IMR-90 (cell line): ENCODE measurements around the gene FCHSD2. TPM values are rescaled to one million over a fixed set of nuclear protein-coding genes. Genes with fewer than 3 reads are reported as not detected.

Experiments used
- ATAC-seq: fragments of 200-7000 bp; cut with Tn5 transposase; 2 replicates; pipeline ENCODE4 v1.9.1; 2020; ENCODE audit warnings: low read depth, mild to moderate bottlenecking, moderate library complexity
- BruUV-seq: library from RNA; stranded (reverse); fragments of 400-500 nt; replicated peaks from 2 replicates; lab custom pipeline; 2021; lab: Mats Ljungman, UMichigan
- CTCF ChIA-PET: fragments of 300-600 bp; formaldehyde crosslinking; extraction: SDS; loops from one replicate; lab custom pipeline; 2021; ENCODE audit warnings: antibody characterized with exemption; lab: Yijun Ruan, JAX
- POLR2A ChIA-PET: fragments of 300-600 bp; sonication (Branson Sonifier 250); formaldehyde crosslinking; loops from one replicate; lab custom pipeline; 2022; ENCODE audit warnings: antibody characterized with exemption; ENCODE audit not compliant: unreplicated experiment; lab: Charles Lee
- DNase-seq: peaks from one replicate; pipeline ENCODE4 v3.0.0; 2013
- H2AFZ ChIP-seq: replicated peaks from 2 replicates; pipeline ENCODE3; 2013; ENCODE audit warnings: low read length, mild to moderate bottlenecking; ENCODE audit not compliant: poor library complexity
- H2AK5ac ChIP-seq: 2 replicates; pipeline ENCODE4 v1.6.1; 2013; ENCODE audit warnings: low read depth, low read length, inconsistent platforms
- H2AK9ac ChIP-seq: replicated peaks from 2 replicates; pipeline ENCODE3; 2013; ENCODE audit warnings: mild to moderate bottlenecking, low read depth, low read length, moderate library complexity; ENCODE audit not compliant: poor library complexity
- H2BK120ac ChIP-seq: 2 replicates; pipeline ENCODE4 v1.6.1; 2013; ENCODE audit warnings: low read depth, low read length, inconsistent platforms
- H2BK15ac ChIP-seq: 3 replicates; pipeline ENCODE4 v1.6.1; 2013; ENCODE audit warnings: low read depth, low read length, inconsistent platforms
- H2BK20ac ChIP-seq: 2 replicates; pipeline ENCODE4 v1.6.1; 2013; ENCODE audit warnings: low read depth, mild to moderate bottlenecking, inconsistent platforms, low read length, moderate library complexity
- H2BK5ac ChIP-seq: 2 replicates; pipeline ENCODE4 v1.6.1; 2013; ENCODE audit warnings: mild to moderate bottlenecking, low read depth, low read length, inconsistent platforms; ENCODE audit not compliant: poor library complexity, severe bottlenecking
- H3K14ac ChIP-seq: replicated peaks from 2 replicates; pipeline ENCODE4 v1.6.1; 2013; ENCODE audit warnings: low read depth, low read length, inconsistent platforms
- H3K18ac ChIP-seq: 2 replicates; pipeline ENCODE4 v1.6.1; 2013; ENCODE audit warnings: low read depth, low read length, control low read depth
- H3K23ac ChIP-seq: 2 replicates; pipeline ENCODE4 v1.6.1; 2013; ENCODE audit warnings: low read depth, low read length, inconsistent platforms
- H3K27ac ChIP-seq: 2 replicates; pipeline ENCODE4 v1.5.1; 2013; ENCODE audit warnings: mild to moderate bottlenecking, control low read depth, low read length; ENCODE audit not compliant: insufficient read depth
- H3K27me3 ChIP-seq: 2 replicates; pipeline ENCODE4 v1.6.1; 2013; ENCODE audit warnings: low read length; ENCODE audit not compliant: control insufficient read depth, insufficient read depth
- H3K36me3 ChIP-seq: 2 replicates; pipeline ENCODE4 v1.6.1; 2013; ENCODE audit warnings: low read length, mixed read lengths; ENCODE audit not compliant: control insufficient read depth, insufficient read depth
- H3K4ac ChIP-seq: 2 replicates; pipeline ENCODE4 v1.6.1; 2013; ENCODE audit warnings: low read depth, low read length, inconsistent platforms
- H3K4me1 ChIP-seq: 2 replicates; pipeline ENCODE4 v1.6.1; 2013; ENCODE audit warnings: low read length, mixed read lengths; ENCODE audit not compliant: control insufficient read depth, insufficient read depth
- H3K4me2 ChIP-seq: 2 replicates; pipeline ENCODE4 v1.6.1; 2013; ENCODE audit warnings: low read depth, mild to moderate bottlenecking, control low read depth, low read length, moderate library complexity
- H3K4me3 ChIP-seq: 2 replicates; pipeline ENCODE4 v1.5.1; 2013; ENCODE audit warnings: low read depth, mild to moderate bottlenecking, control low read depth, low read length, moderate library complexity; ENCODE audit not compliant: insufficient read depth
- H3K56ac ChIP-seq: 2 replicates; pipeline ENCODE4 v1.6.1; 2013; ENCODE audit warnings: low read length, inconsistent platforms; ENCODE audit not compliant: insufficient read depth; ENCODE audit errors: extremely low read depth
- H3K79me1 ChIP-seq, 2 experiments: 2 replicates each; pipeline ENCODE4 v1.6.1; 2013; ENCODE audit warnings: low read length in 2 of 2, inconsistent platforms in 1 of 2, low read depth in 1 of 2
- H3K9ac ChIP-seq: 2 replicates; pipeline ENCODE4 v1.6.1; 2013; ENCODE audit warnings: low read depth, low read length, control low read depth
- H3K9me1 ChIP-seq: 2 replicates; pipeline ENCODE4 v1.6.1; 2013; ENCODE audit warnings: low read length, inconsistent platforms; ENCODE audit not compliant: insufficient read depth
- H3K9me3 ChIP-seq: 2 replicates; pipeline ENCODE4 v1.6.1; 2013; ENCODE audit warnings: low read length; ENCODE audit not compliant: control insufficient read depth, insufficient read depth
- H4K20me1 ChIP-seq: 2 replicates; pipeline ENCODE4 v1.6.1; 2013; ENCODE audit warnings: low read length, inconsistent platforms; ENCODE audit not compliant: insufficient read depth
- H4K5ac ChIP-seq: 2 replicates; pipeline ENCODE4 v1.6.1; 2013; ENCODE audit warnings: mild to moderate bottlenecking, low read depth, low read length, control low read depth
- H4K8ac ChIP-seq, 2 experiments: 2 replicates each; pipeline ENCODE4 v1.6.1; 2013; ENCODE audit warnings: low read depth in 2 of 2, low read length in 2 of 2, control low read depth in 1 of 2, inconsistent platforms in 1 of 2
- H4K91ac ChIP-seq: 2 replicates; pipeline ENCODE4 v1.6.1; 2013; ENCODE audit warnings: low read depth, low read length, inconsistent platforms; ENCODE audit not compliant: insufficient read depth
- BHLHE40 ChIP-seq: fragments of 150-350 bp; IDR thresholded peaks from 2 replicates; pipeline ENCODE4 v1.6.1; 2016; ENCODE audit warnings: mild to moderate bottlenecking, low read depth, low read length
- CEBPB ChIP-seq: IDR thresholded peaks from 2 replicates; pipeline ENCODE4 v1.6.1; 2012; ENCODE audit warnings: low read depth, low read length, improper control_type of control experiment
- FOS ChIP-seq: fragments of 150-350 bp; IDR thresholded peaks from 2 replicates; pipeline ENCODE4 v1.6.1; 2016; ENCODE audit warnings: low read depth, low read length
- MAZ ChIP-seq: IDR thresholded peaks from 2 replicates; pipeline ENCODE4 v1.6.1; 2012; ENCODE audit warnings: low read depth, mild to moderate bottlenecking, low read length, improper control_type of control experiment, moderate library complexity, borderline replicate concordance
- RCOR1 ChIP-seq: IDR thresholded peaks from 2 replicates; pipeline ENCODE4 v1.6.1; 2012; ENCODE audit warnings: mild to moderate bottlenecking, low read length, improper control_type of control experiment; ENCODE audit not compliant: insufficient replicate concordance
- WGBS, 2 experiments: methylation state at CpG; one replicate each; pipeline versions ENCODE4 v1.1.5 to v1.1.7; 2013; ENCODE audit warnings: missing lambda C conversion rate in 2 of 2; ENCODE audit not compliant: insufficient read length in 1 of 2; ENCODE audit errors: extremely low coverage in 2 of 2; 5-methylcytosine and 5-hydroxymethylcytosine counted together
- dilution Hi-C: fragments of 300-500 bp; cut with HindIII; formaldehyde crosslinking; loops from one replicate; pipeline ENCODE4 v1.14.3; 2018; ENCODE audit warnings: low sequenced_read_pairs; ENCODE audit not compliant: unreplicated experiment
- in situ Hi-C: fragments of 300-500 bp; cut with MboI; formaldehyde crosslinking; loops from 3 replicates; pipeline ENCODE4 v1.14.3; 2019; ENCODE audit warnings: low sequenced_read_pairs, inconsistent platforms, mixed read lengths
- intact Hi-C: fragments of 100-400 bp; cut with micrococcal nuclease; formaldehyde crosslinking; loops from 2 replicates; pipeline ENCODE4 v1.10.0; 2022
- polyA plus RNA-seq, 3 experiments: library from polyadenylated mRNA; depleted of rRNA; stranded (reverse); fragments of >200 nt; gene quantifications; 2 replicates each; pipeline ENCODE4 v1.2.3, GENCODE V29; 2012; ENCODE audit warnings: low replicate concordance in 1 of 3
- total RNA-seq: library from RNA; depleted of rRNA; stranded (reverse); fragments of >200 nt; gene quantifications from 2 replicates; pipeline ENCODE4 v1.2.3, GENCODE V29; 2012
- TF ChIP-seq, protein P1 (sequence below): fragments of 150-350 bp; IDR thresholded peaks from 2 replicates; pipeline ENCODE4 v1.6.1; 2016; ENCODE audit warnings: low read depth, mild to moderate bottlenecking, low read length, moderate library complexity, borderline replicate concordance
- TF ChIP-seq, protein P2 (sequence below): conservative IDR thresholded peaks from 2 replicates; pipeline ENCODE4 v1.5.1; 2012; ENCODE audit warnings: mild to moderate bottlenecking, low read depth, low read length, improper control_type of control experiment
- TF ChIP-seq, protein P3 (sequence below): fragments of 150-350 bp; IDR thresholded peaks from 2 replicates; pipeline ENCODE4 v1.6.1; 2017; ENCODE audit warnings: mild to moderate bottlenecking, antibody characterized with exemption, low read length, low read depth

Gene FCHSD2
- total and polyA plus RNA-seq, 2 of the 4 experiments (the other 2 are of a cell fraction) = 5.9 to 18.7 TPM

DNA sequence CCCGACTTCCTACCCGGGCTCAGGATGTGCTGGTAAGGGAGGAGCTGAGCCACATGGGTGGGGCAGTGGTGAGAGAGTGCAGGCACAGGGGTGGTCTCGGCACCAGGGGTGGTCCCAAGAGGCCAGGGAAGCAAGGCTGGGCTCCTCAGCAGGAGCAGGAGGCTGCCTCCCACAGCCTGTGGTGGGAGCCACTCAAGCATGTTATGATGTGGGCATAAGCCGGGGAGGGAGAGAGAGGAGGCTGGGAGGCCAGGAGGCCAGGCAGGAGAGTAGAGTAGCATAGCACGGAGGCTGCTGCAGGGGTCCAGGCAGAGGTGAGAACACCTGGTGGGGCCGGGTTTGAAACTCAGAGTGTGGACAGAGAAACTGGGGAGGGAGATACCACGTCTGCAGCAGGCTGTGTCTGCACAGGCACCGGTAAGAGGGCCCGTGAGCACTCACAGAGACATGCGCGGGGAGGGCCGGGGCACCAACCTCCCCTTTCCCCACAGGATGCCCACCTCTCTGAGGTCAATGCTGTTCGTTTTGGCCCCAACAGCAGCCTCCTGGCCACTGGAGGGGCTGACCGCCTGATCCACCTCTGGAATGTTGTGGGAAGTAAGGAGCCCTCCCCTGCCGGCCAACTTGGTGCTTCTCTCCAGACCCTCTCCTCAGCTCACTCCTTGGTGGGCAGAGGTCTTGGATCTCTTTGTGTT lies 317.2 kb downstream of the FCHSD2 start:
- Histone ChIP-seq H3K36me3 (no peaks in the 10 kb centered on the region), H3K4ac (no peak overlapping the region), H3K27me3 (no peaks in the 10 kb centered on the region), H4K20me1 (peaks cover 5% of the 10 kb centered on the region; the same call in 1 of the 2 replicates), H3K27ac (no peak overlapping the region), H3K14ac (no peak overlapping the region), H2BK120ac (no peak overlapping the region), H2AK5ac (0 out of 2 replicates have a peak overlapping the region, but pooled peaks have one; percentile 5), H3K56ac (no peak overlapping the region), H4K91ac (no peak overlapping the region), H4K8ac (no peak overlapping the region), H4K5ac (no peak overlapping the region), H2BK5ac (no peak overlapping the region), H2AFZ (no peak overlapping the region), H3K4me2 (no peak overlapping the region), H2BK20ac (no peak overlapping the region), H3K4me1 (peaks cover 9% of the 10 kb centered on the region), H3K23ac (no peak overlapping the region), H3K4me3 (no peak overlapping the region), H3K9ac (no peak overlapping the region), H3K9me3 (no peaks in the 10 kb centered on the region), H2AK9ac (peak overlapping the region; percentile 61), H3K79me1 (peaks cover 0 to 8% of the 10 kb centered on the region in 2 experiments; a peak in 1 of 4 replicates), H2BK15ac (no peak overlapping the region), H3K18ac (no peak overlapping the region), H3K9me1 (peaks cover 11% of the 10 kb centered on the region)
- WGBS, 2 experiments = 100% methylated on average over 1 of the region's 15 CpGs; no CpG with 5 or more reads in 1 of the 2 experiments
- intact Hi-C loops (no loop called here), in situ Hi-C loops (loop anchor here (5.0 kb wide), 1 partner anchor 417 kb away; no protein-coding TSS in a partner anchor), dilution Hi-C loops (no loop called here)
- ChIA-PET POLR2A (no interaction called here), CTCF (no interaction called here)
- DNase-seq = no peak
- ATAC-seq = no peak
- no TSS peak for BruUV-seq
- TF ChIP-seq, protein P1, sequence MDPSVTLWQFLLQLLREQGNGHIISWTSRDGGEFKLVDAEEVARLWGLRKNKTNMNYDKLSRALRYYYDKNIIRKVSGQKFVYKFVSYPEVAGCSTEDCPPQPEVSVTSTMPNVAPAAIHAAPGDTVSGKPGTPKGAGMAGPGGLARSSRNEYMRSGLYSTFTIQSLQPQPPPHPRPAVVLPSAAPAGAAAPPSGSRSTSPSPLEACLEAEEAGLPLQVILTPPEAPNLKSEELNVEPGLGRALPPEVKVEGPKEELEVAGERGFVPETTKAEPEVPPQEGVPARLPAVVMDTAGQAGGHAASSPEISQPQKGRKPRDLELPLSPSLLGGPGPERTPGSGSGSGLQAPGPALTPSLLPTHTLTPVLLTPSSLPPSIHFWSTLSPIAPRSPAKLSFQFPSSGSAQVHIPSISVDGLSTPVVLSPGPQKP = no peak
- TF ChIP-seq BHLHE40 = no peak
- no peak for TF ChIP-seq FOS
- TF ChIP-seq CEBPB = no peak
- no peak for TF ChIP-seq RCOR1
- TF ChIP-seq, protein P2, sequence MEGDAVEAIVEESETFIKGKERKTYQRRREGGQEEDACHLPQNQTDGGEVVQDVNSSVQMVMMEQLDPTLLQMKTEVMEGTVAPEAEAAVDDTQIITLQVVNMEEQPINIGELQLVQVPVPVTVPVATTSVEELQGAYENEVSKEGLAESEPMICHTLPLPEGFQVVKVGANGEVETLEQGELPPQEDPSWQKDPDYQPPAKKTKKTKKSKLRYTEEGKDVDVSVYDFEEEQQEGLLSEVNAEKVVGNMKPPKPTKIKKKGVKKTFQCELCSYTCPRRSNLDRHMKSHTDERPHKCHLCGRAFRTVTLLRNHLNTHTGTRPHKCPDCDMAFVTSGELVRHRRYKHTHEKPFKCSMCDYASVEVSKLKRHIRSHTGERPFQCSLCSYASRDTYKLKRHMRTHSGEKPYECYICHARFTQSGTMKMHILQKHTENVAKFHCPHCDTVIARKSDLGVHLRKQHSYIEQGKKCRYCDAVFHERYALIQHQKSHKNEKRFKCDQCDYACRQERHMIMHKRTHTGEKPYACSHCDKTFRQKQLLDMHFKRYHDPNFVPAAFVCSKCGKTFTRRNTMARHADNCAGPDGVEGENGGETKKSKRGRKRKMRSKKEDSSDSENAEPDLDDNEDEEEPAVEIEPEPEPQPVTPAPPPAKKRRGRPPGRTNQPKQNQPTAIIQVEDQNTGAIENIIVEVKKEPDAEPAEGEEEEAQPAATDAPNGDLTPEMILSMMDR = no peak
- TF ChIP-seq, protein P3, sequence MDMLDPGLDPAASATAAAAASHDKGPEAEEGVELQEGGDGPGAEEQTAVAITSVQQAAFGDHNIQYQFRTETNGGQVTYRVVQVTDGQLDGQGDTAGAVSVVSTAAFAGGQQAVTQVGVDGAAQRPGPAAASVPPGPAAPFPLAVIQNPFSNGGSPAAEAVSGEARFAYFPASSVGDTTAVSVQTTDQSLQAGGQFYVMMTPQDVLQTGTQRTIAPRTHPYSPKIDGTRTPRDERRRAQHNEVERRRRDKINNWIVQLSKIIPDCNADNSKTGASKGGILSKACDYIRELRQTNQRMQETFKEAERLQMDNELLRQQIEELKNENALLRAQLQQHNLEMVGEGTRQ = no peak
- TF ChIP-seq MAZ = no peak
